Stimulated activated effector memory CD8-positive, alpha-beta T cell treated with anti-CD3 and anti-CD28 coated beads, Interleukin-12 subunit alpha, Interleukin-12 subunit beta, amount 100 ng/mL, for 72 hours (primary cell): Measurements from ENCODE around the gene THSD4.

Experiments used
- ATAC-seq: fragments of 150-1000 bp; cut with Tn5 transposase; 2 replicates; pipeline ENCODE4 v1.10.0; 2021
- DNase-seq, 2 donors: peaks; one replicate each; pipeline ENCODE4 v3.0.0; 2021 to 2022; ENCODE audit warnings: low spot score in 2 of 2
- H3K27ac Mint-ChIP-seq: one replicate; pipeline ENCODE4 v1.8.0; 2022; ENCODE audit warnings: mild to moderate bottlenecking, mixed read lengths
- H3K36me3 Mint-ChIP-seq: one replicate; pipeline ENCODE4 v1.8.0; 2022; ENCODE audit warnings: mild to moderate bottlenecking, mixed read lengths
- H3K4me1 Mint-ChIP-seq: one replicate; pipeline ENCODE4 v1.8.0; 2022; ENCODE audit warnings: mixed read lengths
- H3K4me3 Mint-ChIP-seq: one replicate; pipeline ENCODE4 v1.8.0; 2022; ENCODE audit warnings: mild to moderate bottlenecking, mixed read lengths
- H3K9me3 Mint-ChIP-seq: one replicate; pipeline ENCODE4 v1.8.0; 2022; ENCODE audit warnings: mixed read lengths

The THSD4 gene

DNA sequence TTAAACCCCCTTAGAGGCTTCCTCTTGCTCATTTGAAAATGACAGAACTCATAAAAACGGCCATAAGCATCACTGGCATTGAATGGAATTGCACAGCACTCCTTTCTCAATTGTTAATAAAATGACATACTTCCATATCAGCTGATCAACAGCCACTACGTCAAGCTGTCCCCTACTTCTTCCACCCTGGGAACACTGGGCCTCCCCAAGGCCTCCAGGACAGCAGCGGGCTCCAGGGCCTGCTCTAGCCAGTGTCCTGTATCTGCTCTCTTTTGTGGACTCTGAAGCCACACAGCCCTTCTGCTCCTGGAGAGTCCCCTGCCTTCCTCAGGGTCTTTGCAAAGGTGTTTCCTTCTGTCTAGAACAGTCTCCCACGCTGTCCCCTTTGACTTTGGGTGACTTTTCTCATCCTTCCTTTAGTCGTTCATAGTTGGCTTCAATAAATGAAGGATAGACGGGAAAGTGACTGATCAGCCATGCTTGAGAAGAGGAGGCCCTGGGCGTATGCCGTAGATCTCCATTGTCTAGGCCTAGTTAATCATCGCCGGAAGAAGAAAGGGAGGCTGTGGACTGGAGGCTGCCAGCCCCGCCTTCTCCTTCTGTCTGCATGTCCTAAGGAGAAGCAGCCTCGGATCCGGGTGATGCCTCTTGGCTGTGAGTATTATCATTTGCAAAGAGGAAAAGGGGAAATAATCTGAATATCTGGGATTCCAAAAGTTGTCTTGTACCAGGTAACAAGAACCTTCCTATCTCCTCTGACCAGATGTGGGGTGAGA lies 4.7 kb upstream of the THSD4 start:
- no peaks in the 10 kb centered on the region for H3K9me3 Mint-ChIP-seq
- no peaks in the 10 kb centered on the region for H3K4me1 Mint-ChIP-seq
- ATAC-seq = no peak
- H3K4me3 Mint-ChIP-seq = no peak overlapping the region
- H3K27ac Mint-ChIP-seq = no peak overlapping the region
- no peak for DNase-seq
- no peaks in the 10 kb centered on the region for H3K36me3 Mint-ChIP-seq

DNA sequence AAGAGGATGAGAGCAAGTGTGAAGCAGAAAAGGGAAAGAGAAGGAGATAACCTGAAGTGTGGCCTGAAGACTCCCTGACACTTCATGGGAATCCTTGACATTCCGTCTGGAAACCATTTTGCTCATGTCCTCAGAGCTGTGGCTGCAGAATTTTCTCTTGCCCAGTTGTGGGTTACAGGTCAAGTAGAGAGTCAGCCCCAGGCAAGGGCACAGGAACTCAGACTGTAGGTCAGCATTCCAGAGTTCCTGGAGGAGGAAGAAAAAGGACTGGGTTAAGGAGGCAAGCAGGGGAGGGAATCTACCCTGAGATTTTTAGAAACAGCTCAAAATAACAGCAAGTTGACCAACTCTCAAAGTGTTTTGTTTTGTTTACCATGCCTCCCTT lies 4.1 kb upstream of the THSD4 start:
- DNase-seq (no peak), ATAC-seq (no peak)
- no peak overlapping the region for H3K27ac Mint-ChIP-seq
- no peaks in the 10 kb centered on the region for H3K9me3 Mint-ChIP-seq
- H3K4me3 Mint-ChIP-seq = no peak overlapping the region
- H3K36me3 Mint-ChIP-seq = no peaks in the 10 kb centered on the region
- H3K4me1 Mint-ChIP-seq = peaks cover 5% of the 10 kb centered on the region

DNA sequence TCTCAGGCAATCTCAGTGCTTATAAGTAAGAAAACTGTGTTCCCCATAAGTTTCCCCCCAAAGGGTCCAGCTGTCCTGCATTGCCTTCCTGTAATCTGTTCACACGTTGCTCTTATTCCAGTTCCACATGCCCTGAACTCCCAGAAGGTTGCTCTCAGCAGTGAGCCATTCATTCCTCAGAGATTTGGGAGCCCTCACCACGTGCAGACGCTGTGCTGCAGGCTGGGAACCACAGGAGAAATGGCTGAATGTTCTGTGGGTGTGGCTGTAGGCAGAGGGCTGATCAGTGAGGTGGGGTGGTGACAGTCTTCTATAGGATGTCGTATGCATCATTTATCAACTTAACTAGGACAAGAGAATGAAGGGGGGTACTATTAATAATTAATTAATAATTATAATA lies 3.3 kb upstream of the THSD4 start:
- H3K9me3 Mint-ChIP-seq = no peaks in the 10 kb centered on the region
- no peaks in the 10 kb centered on the region for H3K36me3 Mint-ChIP-seq

DNA sequence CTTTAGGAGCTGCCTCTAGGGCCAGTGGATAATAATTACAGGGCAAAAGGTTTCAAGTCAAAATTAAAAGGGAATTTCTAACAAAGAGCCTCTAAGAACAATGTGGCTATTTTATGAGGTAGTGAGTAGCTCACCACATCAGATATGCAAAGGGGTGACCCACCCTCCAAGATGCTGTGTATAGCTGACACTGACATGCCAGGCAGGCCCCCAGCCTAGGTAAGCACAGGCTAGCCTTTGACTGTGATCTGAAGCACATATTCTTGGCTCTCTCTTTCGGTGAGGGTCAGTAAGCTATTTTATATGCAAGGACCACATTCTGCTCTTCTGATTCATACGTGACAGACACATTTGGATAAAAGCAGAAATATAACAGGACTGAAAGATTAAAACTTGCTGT lies 2.8 kb upstream of the THSD4 start:
- no peak overlapping the region for H3K4me3 Mint-ChIP-seq
- H3K4me1 Mint-ChIP-seq = peaks cover 9% of the 10 kb centered on the region
- H3K9me3 Mint-ChIP-seq = no peaks in the 10 kb centered on the region
- ATAC-seq = no peak
- H3K36me3 Mint-ChIP-seq = no peaks in the 10 kb centered on the region
- no peak for DNase-seq
- no peak overlapping the region for H3K27ac Mint-ChIP-seq

More for the DNA sequence above, 3.3 kb upstream of the THSD4 start:
- Mint-ChIP-seq H3K4me1 (peaks cover 9% of the 10 kb centered on the region), H3K4me3 (no peak overlapping the region), H3K27ac (no peak overlapping the region)
- ATAC-seq (no peak), DNase-seq (no peak)

DNA sequence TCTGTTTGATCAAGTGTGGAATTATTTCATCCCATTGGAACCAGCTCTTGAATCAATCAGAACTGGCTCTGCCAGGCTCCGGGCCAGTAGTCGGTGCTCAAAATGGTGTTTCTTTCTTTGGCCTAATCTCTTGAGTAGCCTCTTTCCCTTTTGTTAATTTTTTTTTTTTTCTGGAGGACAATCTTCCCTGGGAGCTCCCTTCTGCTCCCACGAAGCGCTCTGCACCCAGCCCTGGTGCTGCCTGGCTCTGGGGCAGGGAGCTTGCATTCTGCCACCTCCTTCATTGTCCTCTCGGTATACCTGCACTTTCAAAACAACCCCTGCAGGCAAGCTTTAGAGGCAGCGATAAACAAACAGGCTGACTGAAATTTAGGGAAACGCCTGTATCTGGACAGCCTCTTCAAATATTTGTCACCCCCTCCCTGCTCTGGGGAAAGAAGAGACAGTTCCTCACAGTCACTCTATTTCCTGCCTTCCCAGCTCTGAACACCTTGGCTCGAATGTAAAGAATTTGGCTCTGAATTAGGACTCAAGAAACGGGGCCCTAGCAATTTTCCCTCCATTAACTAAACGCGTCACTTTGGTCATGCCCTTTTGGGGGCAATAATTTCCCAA lies 1.1 kb upstream of the THSD4 start:
- H3K27ac Mint-ChIP-seq = no peak overlapping the region
- H3K36me3 Mint-ChIP-seq = no peaks in the 10 kb centered on the region
- H3K9me3 Mint-ChIP-seq = no peaks in the 10 kb centered on the region
- DNase-seq (no peak), ATAC-seq (no peak)
- H3K4me1 Mint-ChIP-seq = peaks cover 9% of the 10 kb centered on the region
- no peak overlapping the region for H3K4me3 Mint-ChIP-seq

DNA sequence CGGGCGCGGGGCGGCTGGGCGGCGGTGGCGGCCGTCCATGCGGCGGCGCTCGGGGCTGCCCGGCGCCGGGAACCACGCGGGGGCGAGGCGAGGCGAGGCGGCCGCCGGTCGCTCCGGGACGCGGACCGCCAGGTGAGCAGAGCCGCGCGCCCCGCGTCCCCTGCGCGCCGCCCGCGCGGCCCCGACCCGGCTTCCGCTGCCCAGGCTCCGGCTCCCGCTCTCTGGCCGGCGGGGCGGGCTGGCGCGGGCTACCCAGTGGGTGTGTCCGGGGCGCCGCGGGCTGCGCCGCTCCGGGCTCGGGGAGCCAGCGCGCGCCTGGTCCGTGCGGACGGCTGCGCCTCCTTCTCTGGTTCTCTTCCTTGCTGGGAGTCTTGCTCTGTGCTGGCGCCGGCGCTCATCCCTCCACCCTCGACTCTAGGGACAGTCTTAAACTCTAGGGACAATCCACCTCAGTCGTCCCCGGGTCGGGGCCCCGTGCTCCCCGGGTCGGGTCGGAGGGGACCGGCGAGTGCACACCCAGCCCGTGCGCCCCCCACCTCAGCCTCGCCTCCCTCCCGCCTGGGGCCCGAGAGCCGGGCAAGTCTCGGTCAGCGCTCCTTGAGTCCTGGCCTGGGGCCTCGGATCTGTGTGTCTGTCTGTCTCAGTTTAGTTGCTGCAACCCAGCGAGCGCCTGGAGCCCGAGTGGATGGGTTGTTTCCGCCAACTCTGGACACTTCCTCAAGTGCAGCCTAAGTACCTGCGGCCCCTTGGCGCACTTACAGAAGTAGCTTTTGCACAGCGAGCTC lies 488 bp downstream of the THSD4 start:
- ATAC-seq = peak; percentile 57
- Mint-ChIP-seq H3K27ac (no peak overlapping the region), H3K4me1 (peaks cover 9% of the 10 kb centered on the region), H3K36me3 (no peaks in the 10 kb centered on the region), H3K4me3 (peak overlapping the region; percentile 49), H3K9me3 (no peaks in the 10 kb centered on the region)
- DNase-seq = peak in 1 of 2 donors; percentile 4

DNA sequence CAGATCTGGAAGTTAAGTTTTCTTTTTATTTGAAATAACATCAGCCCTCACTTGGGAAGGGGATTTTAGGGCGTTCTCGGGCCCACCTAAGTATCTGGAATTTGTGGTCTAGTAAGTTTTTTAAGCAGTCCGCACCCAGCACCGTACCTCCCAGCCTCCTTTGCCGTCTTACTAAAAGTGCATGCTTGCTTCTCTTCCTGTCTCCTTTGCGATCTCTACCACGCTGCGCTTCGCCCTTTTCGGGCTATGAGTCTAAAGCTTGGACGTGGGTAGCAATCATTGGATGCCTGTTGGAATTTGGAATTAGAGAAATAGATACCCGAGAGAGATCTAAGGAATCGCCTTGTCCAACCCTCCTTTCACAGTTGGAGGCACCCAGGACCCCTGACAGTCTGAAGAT lies 1.1 kb downstream of the THSD4 start:
- H3K27ac Mint-ChIP-seq = no peak overlapping the region
- no peak for ATAC-seq
- peaks cover 9% of the 10 kb centered on the region for H3K4me1 Mint-ChIP-seq
- H3K4me3 Mint-ChIP-seq = peak overlapping the region; percentile 49
- no peaks in the 10 kb centered on the region for H3K36me3 Mint-ChIP-seq
- no peak for DNase-seq
- no peaks in the 10 kb centered on the region for H3K9me3 Mint-ChIP-seq

DNA sequence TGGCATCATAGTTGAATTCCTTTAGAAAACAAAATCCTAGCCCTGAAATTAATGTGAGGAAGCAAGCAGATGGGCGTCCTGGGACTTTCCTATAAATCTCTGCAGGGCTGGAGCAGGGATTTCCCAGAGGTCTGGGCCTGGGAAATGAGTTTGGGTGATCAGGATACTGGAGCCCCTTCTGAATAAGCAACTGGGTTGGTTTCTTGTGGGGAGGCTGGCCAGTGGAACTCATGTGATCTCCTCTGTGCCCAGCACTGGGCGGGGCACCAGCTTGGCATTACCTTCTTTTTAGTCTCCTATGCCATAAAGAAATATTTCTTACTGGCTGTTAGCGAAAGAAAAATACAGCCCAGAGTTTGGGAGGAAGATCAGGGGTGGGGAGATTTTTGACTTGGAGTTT lies 1.7 kb downstream of the THSD4 start:
- Mint-ChIP-seq H3K9me3 (no peaks in the 10 kb centered on the region), H3K27ac (no peak overlapping the region), H3K4me3 (peak overlapping the region; percentile 49), H3K36me3 (no peaks in the 10 kb centered on the region), H3K4me1 (peaks cover 9% of the 10 kb centered on the region)
- no peak for DNase-seq
- no peak for ATAC-seq

DNA sequence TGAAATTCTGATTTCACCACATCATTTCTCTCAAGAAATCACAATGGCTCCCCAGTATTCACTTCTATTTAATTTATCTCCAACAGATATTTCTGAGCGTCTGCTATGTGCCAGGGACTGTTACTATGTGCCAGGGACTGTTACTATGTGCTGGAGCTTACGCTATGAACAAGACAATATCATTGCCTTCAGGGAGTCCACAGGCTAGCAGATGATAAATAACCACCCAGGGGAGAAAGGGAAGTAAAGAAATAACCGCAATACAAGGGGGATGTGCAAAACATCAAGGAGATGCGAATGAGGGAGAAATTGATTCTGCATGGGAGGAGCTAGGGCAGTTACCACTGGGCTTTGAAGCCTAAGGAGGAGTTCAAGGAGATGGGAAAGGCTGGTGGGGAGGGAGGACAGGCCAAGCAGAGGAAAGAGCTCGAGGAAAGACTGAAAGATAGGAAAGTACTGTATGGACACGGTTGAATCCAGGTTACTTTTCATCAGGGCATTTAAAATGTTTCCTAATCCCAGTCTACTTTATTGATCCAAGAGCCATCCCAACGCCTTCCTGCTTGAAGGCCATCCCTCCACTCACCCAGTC lies 2.5 kb downstream of the THSD4 start:
- no peak overlapping the region for H3K27ac Mint-ChIP-seq
- no peak overlapping the region for H3K4me3 Mint-ChIP-seq
- no peak for ATAC-seq
- H3K9me3 Mint-ChIP-seq = no peaks in the 10 kb centered on the region
- peaks cover 9% of the 10 kb centered on the region for H3K4me1 Mint-ChIP-seq
- no peak for DNase-seq
- no peaks in the 10 kb centered on the region for H3K36me3 Mint-ChIP-seq

DNA sequence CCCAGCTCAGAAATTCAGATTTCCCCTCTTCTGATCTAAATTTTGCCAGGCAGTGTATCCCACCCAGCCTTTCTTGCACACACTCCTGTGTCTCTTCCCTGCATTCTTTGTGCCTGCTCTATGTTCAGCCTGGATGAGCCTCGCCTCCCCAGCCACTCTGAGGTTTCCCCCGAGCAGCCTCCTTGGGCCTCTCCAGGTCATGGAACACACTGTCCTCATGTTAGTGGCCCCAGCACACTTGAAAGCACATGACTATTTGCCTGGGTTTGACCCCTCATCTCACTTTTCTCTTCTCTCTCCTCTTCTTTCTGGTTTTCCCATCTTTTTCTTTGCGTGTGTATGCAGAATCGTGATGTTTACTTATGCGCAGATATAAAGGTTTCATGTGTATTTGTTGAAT lies 3.1 kb downstream of the THSD4 start:
- Mint-ChIP-seq H3K27ac (no peak overlapping the region), H3K4me1 (peaks cover 9% of the 10 kb centered on the region), H3K9me3 (no peaks in the 10 kb centered on the region), H3K4me3 (no peak overlapping the region), H3K36me3 (no peaks in the 10 kb centered on the region)
- DNase-seq (no peak), ATAC-seq (no peak)

DNA sequence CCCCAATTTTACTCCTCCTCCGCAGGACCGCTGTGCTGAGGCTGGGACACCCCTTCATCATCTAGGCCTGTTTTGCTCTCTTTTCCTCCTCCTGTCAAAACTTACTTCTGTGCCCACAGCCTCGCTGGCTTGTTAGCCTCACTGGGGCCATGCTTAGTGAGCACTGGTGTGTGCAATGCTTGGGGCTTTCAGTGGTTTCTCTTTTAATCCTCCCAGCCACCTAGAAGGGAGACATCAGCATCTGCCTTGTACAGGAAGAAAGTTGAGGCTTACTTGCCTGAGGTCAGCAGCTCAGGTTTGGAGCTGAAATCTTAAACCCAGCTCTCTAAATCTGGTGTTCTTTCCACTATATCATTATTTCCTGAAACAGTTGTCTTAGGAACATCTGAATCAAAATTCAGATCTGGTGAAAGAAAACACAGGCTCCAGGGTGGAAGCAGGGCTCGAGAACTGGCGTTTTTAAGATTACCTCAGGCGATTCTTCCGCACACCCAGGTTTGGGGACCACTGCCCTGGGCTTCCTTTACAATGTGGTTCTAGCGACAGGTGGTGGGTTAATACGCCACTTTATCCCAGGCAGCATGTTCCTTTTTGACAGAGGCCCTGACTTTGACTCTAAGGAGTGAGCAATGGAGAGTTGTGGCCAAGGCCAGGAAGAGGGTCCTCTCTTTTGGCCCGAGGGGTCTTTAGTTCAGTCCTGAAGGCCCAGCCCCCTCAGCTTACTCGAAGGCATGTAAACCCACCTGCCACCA lies 3.8 kb downstream of the THSD4 start:
- DNase-seq (no peak), ATAC-seq (no peak)
- no peaks in the 10 kb centered on the region for H3K9me3 Mint-ChIP-seq
- H3K4me3 Mint-ChIP-seq = no peak overlapping the region
- H3K4me1 Mint-ChIP-seq = peaks cover 9% of the 10 kb centered on the region
- no peaks in the 10 kb centered on the region for H3K36me3 Mint-ChIP-seq
- H3K27ac Mint-ChIP-seq = no peak overlapping the region

DNA sequence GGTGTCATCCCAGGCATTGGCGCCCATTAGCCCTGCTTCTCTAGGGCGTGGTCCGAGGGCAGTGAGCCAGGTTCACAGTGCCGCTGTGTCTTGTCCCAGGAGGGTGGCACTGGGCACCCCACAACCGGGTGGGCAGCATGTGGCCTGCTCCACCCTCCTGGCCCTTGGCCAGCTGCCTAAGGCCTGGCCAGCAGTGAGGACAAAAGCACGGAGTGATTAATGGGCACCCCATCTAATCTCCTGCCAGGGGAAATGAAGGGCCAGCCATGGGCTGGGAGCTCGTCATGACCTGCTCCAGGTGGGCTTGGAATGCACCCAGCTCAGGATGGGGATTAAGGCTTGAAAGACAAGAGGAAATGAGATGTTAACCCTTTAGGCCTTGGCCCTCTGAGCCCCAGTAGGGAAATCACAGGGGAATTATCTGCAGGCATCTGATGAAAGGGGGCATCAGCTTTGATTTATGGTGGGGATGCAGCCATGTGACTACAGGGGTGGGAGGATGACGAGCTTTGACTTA lies 5.2 kb downstream of the THSD4 start:
- Mint-ChIP-seq H3K4me1 (peaks cover 9% of the 10 kb centered on the region), H3K27ac (no peak overlapping the region), H3K9me3 (no peaks in the 10 kb centered on the region), H3K4me3 (no peak overlapping the region), H3K36me3 (no peaks in the 10 kb centered on the region)
- DNase-seq (no peak), ATAC-seq (no peak)

DNA sequence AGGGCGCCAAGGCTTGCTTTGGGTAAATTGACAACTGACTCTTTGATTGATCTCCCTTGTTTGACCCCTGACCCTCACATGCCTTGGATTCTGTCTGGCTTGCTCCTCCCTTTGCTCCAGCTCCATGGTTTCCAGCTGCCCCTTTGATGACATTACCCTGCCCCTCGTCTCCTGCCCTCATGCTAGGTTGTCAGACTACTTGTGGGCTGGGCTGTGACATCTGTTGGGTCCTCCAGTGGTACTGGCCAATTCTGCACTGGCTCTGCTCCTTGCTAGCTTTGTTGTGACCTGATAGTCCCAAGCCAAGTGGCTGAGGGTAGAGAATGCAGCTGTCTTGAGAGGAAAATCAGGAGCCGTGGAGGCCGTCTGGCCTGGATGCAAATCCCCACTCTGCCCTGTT lies 6.2 kb downstream of the THSD4 start:
- ATAC-seq (no peak), DNase-seq (no peak)

DNA sequence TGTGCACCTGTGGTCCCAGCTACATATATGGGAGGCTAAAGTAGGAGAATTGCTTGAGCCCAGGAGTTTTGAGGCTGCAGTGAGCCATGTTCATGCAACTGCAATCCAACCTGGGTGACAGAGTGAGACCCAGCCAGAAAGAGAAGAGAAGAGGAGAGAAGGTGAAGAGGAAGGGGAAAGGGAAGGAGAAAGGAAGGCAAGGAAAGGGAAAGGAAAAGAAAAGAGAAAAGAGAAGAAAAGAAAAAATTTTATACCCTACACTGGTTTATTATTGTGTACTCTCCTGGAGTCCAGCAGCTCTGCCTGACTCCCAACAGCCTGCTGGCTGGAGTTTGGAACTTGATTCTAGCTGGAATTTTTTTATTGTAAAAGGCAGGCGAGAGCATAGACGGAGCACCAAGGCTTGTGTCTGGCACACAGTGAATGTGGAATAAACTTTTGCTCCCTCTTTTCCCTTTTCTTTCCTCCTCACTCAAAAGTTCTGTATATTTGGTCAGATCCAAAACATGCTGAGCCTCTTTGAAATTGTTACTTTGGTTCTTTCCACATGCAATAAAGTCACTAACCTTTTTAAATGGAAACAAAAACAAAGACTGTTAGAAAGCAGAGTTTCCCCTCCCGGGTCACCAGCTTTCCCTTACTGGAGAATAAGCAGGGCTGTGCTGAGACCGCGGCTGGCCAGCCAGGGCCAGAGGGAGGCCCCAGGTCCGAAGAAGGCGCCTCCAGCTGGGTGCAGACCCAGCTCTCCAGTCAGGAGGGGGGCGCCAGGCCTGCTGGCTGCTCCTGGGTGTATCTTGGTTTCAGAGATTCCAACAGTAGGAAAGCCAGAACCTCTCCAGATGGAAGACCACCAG lies 9.9 kb downstream of the THSD4 start:
- Mint-ChIP-seq H3K27ac (no peak overlapping the region), H3K4me1 (no peaks in the 10 kb centered on the region), H3K4me3 (no peak overlapping the region), H3K36me3 (no peaks in the 10 kb centered on the region), H3K9me3 (no peaks in the 10 kb centered on the region)
- DNase-seq (no peak), ATAC-seq (no peak)

More for the DNA sequence above, 6.2 kb downstream of the THSD4 start:
- Mint-ChIP-seq H3K36me3 (no peaks in the 10 kb centered on the region), H3K9me3 (no peaks in the 10 kb centered on the region), H3K4me1 (peaks cover 1% of the 10 kb centered on the region), H3K27ac (no peak overlapping the region), H3K4me3 (no peak overlapping the region)
